WTC11 (cell line): ENCODE data around the gene EAF2. TPM values are rescaled to one million over a fixed set of nuclear protein-coding genes. Genes with fewer than 3 reads are reported as not detected.

ENCODE experiments used
- ATAC-seq: fragments of 200-7000 bp; cut with Tn5 transposase; 2 replicates; pipeline ENCODE4 v1.10.0; 2021; ENCODE audit warnings: mild to moderate bottlenecking, moderate library complexity
- CTCF ChIA-PET: fragments of 300-600 bp; sonication (Branson Sonifier 250); formaldehyde crosslinking; loops from one replicate; lab custom pipeline; 2021; ENCODE audit warnings: antibody characterized with exemption; lab: Charles Lee
- POLR2A ChIA-PET: fragments of 350-600 bp; sonication (Branson Sonifier 250); formaldehyde crosslinking; loops from one replicate; lab custom pipeline; 2021; ENCODE audit warnings: antibody characterized with exemption; lab: Charles Lee
- DNase-seq: peaks from one replicate; pipeline ENCODE4 v3.0.0; 2021; ENCODE audit warnings: low spot score
- H3K27ac Mint-ChIP-seq: 2 replicates; pipeline ENCODE4 v1.8.0; 2021; ENCODE audit warnings: mixed read lengths
- H3K27me3 Mint-ChIP-seq: 2 replicates; pipeline ENCODE4 v1.8.0; 2021; ENCODE audit warnings: low read depth, mild to moderate bottlenecking, moderate library complexity, mixed read lengths
- H3K36me3 Mint-ChIP-seq: 2 replicates; pipeline ENCODE4 v1.8.0; 2021; ENCODE audit warnings: mixed read lengths
- H3K4me1 Mint-ChIP-seq: 2 replicates; pipeline ENCODE4 v1.8.0; 2022; ENCODE audit warnings: mixed read lengths
- H3K4me3 Mint-ChIP-seq: 2 replicates; pipeline ENCODE4 v1.8.0; 2021; ENCODE audit warnings: mild to moderate bottlenecking, moderate library complexity, mixed read lengths
- H3K9me3 Mint-ChIP-seq: 2 replicates; pipeline ENCODE4 v1.8.0; 2021; ENCODE audit warnings: mixed read lengths
- ATF1 ChIP-seq: sonication (generic); formaldehyde crosslinking; IDR thresholded peaks from 2 replicates; pipeline ENCODE4 v1.8.1; 2023; ENCODE audit warnings: mild to moderate bottlenecking, moderate library complexity, missing genetic modification reagents
- CBFB ChIP-seq: sonication (generic); formaldehyde crosslinking; IDR thresholded peaks from 2 replicates; pipeline ENCODE4 v1.8.1; 2022; ENCODE audit warnings: mild to moderate bottlenecking, low read depth, missing genetic modification reagents
- CREB1 ChIP-seq: sonication (generic); formaldehyde crosslinking; IDR thresholded peaks from 2 replicates; pipeline ENCODE4 v1.8.0; 2023; ENCODE audit warnings: mild to moderate bottlenecking, missing genetic modification reagents
- ESRRA ChIP-seq: sonication (generic); formaldehyde crosslinking; IDR thresholded peaks from 2 replicates; pipeline ENCODE4 v1.8.1; 2022; ENCODE audit warnings: mild to moderate bottlenecking, missing genetic modification reagents, borderline replicate concordance
- HMGXB4 ChIP-seq: sonication (generic); formaldehyde crosslinking; IDR thresholded peaks from 2 replicates; pipeline ENCODE4 v1.8.1; 2023; ENCODE audit warnings: mild to moderate bottlenecking, moderate library complexity, missing genetic modification reagents
- JUN ChIP-seq: sonication (generic); formaldehyde crosslinking; IDR thresholded peaks from 2 replicates; pipeline ENCODE4 v1.8.0; 2023; ENCODE audit warnings: mild to moderate bottlenecking, missing genetic modification reagents
- KAT7 ChIP-seq: sonication (generic); formaldehyde crosslinking; IDR thresholded peaks from 2 replicates; pipeline ENCODE4 v1.8.1; 2023; ENCODE audit warnings: missing genetic modification reagents, mild to moderate bottlenecking, borderline replicate concordance
- NFE2L1 ChIP-seq: sonication (generic); formaldehyde crosslinking; IDR thresholded peaks from 2 replicates; pipeline ENCODE4 v1.8.1; 2023; ENCODE audit warnings: missing genetic modification reagents
- NFYB ChIP-seq: sonication (generic); formaldehyde crosslinking; conservative IDR thresholded peaks from 2 replicates; pipeline ENCODE4 v1.8.0; 2022; ENCODE audit warnings: low read depth, missing genetic modification reagents
- NR2C2 ChIP-seq: sonication (generic); formaldehyde crosslinking; IDR thresholded peaks from 2 replicates; pipeline ENCODE4 v1.8.0; 2022; ENCODE audit warnings: mild to moderate bottlenecking, missing genetic modification reagents
- NR3C1 ChIP-seq: sonication (generic); formaldehyde crosslinking; conservative IDR thresholded peaks from 2 replicates; pipeline ENCODE4 v1.8.1; 2023; ENCODE audit warnings: low read depth, mild to moderate bottlenecking, missing genetic modification reagents
- SOX15 ChIP-seq: fragments of 250-450 bp; sonication (Bioruptor Pico); IDR thresholded peaks from 2 replicates; pipeline ENCODE4 v1.9.0; 2021; ENCODE audit warnings: mild to moderate bottlenecking
- ZNF232 ChIP-seq: sonication (generic); formaldehyde crosslinking; IDR thresholded peaks from 2 replicates; pipeline ENCODE4 v1.8.0; 2022; ENCODE audit warnings: mild to moderate bottlenecking, missing genetic modification reagents
- ZNF396 ChIP-seq: fragments of 250-450 bp; sonication (Bioruptor Pico); IDR thresholded peaks from 2 replicates; pipeline ENCODE4 v1.8.0; 2021; ENCODE audit warnings: mild to moderate bottlenecking, moderate library complexity, borderline replicate concordance
- total RNA-seq: library from RNA; stranded (reverse); gene quantifications from 3 replicates; pipeline ENCODE4 v1.2.3, GENCODE V29; 2021
- TF ChIP-seq, protein P1 (sequence below): sonication (generic); formaldehyde crosslinking; IDR thresholded peaks from 2 replicates; pipeline ENCODE4 v1.8.1; 2022; ENCODE audit warnings: low read depth, mild to moderate bottlenecking, moderate library complexity, missing genetic modification reagents, borderline replicate concordance
- TF ChIP-seq, protein P2 (sequence below): sonication (generic); formaldehyde crosslinking; IDR thresholded peaks from 2 replicates; pipeline ENCODE4 v1.8.1; 2023; ENCODE audit warnings: mild to moderate bottlenecking, missing genetic modification reagents, moderate library complexity
- TF ChIP-seq, protein P3 (sequence below): sonication (generic); formaldehyde crosslinking; IDR thresholded peaks from 2 replicates; pipeline ENCODE4 v1.8.1; 2022; ENCODE audit warnings: mild to moderate bottlenecking, missing genetic modification reagents, moderate library complexity, borderline replicate concordance
- TF ChIP-seq, protein P4 (sequence below): fragments of 250-450 bp; sonication (Bioruptor Pico); conservative IDR thresholded peaks from 2 replicates; pipeline ENCODE4 v1.9.0; 2021; ENCODE audit warnings: mild to moderate bottlenecking
- TF ChIP-seq, protein P5 (sequence below): sonication (generic); formaldehyde crosslinking; IDR thresholded peaks from 2 replicates; pipeline ENCODE4 v1.8.0; 2023; ENCODE audit warnings: mild to moderate bottlenecking, missing genetic modification reagents
- TF ChIP-seq, protein P6 (sequence below): sonication (generic); formaldehyde crosslinking; conservative IDR thresholded peaks from 2 replicates; pipeline ENCODE4 v1.8.1; 2022; ENCODE audit warnings: mild to moderate bottlenecking, missing genetic modification reagents

Gene EAF2
- total RNA-seq, 1 experiment from 2014 or later = 5.3 TPM

DNA sequence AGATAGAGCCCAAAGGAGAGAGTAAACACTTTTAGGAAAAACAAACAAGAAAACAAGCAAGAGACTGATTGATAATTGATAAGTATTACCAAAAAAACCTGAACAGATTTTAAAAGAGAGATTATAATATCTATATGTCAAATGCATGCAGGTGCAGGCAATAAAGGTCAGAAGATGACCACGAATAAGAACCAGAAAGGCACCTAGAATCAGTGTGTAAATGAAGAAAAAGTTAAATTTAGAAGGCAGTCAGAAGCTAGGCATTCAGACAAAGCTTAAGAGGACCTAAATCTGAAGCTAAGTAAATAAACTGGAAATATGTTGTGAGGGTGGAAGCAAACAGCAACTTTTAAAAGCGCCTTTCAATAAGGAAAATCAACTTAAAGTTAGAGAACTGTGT, 16.4 kb upstream of the EAF2 start:
- no peak for ATAC-seq
- Mint-ChIP-seq H3K36me3 (peaks cover 33% of the 10 kb centered on the region), H3K9me3 (peaks cover 14% of the 10 kb centered on the region), H3K27ac (no peak overlapping the region), H3K4me3 (no peak overlapping the region), H3K27me3 (no peaks in the 10 kb centered on the region), H3K4me1 (no peaks in the 10 kb centered on the region)
- DNase-seq = no peak
- ChIA-PET POLR2A (no interaction called here), CTCF (no interaction called here)
- TF ChIP-seq NFYB (CRISPR knock-in tag) = no peak
- TF ChIP-seq KAT7 (CRISPR knock-in tag) = no peak
- no peak for TF ChIP-seq SOX15
- no peak for TF ChIP-seq CREB1 (CRISPR knock-in tag)
- TF ChIP-seq, protein P1, sequence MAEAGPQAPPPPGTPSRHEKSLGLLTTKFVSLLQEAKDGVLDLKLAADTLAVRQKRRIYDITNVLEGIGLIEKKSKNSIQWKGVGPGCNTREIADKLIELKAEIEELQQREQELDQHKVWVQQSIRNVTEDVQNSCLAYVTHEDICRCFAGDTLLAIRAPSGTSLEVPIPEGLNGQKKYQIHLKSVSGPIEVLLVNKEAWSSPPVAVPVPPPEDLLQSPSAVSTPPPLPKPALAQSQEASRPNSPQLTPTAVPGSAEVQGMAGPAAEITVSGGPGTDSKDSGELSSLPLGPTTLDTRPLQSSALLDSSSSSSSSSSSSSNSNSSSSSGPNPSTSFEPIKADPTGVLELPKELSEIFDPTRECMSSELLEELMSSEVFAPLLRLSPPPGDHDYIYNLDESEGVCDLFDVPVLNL (CRISPR knock-in tag) = no peak
- no peak for TF ChIP-seq JUN
- no peak for TF ChIP-seq NR3C1 (CRISPR knock-in tag)
- no peak for TF ChIP-seq HMGXB4
- TF ChIP-seq, protein P2, sequence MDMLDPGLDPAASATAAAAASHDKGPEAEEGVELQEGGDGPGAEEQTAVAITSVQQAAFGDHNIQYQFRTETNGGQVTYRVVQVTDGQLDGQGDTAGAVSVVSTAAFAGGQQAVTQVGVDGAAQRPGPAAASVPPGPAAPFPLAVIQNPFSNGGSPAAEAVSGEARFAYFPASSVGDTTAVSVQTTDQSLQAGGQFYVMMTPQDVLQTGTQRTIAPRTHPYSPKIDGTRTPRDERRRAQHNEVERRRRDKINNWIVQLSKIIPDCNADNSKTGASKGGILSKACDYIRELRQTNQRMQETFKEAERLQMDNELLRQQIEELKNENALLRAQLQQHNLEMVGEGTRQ (CRISPR knock-in tag) = no peak
- TF ChIP-seq NFE2L1 (CRISPR knock-in tag) = no peak
- TF ChIP-seq, protein P3, sequence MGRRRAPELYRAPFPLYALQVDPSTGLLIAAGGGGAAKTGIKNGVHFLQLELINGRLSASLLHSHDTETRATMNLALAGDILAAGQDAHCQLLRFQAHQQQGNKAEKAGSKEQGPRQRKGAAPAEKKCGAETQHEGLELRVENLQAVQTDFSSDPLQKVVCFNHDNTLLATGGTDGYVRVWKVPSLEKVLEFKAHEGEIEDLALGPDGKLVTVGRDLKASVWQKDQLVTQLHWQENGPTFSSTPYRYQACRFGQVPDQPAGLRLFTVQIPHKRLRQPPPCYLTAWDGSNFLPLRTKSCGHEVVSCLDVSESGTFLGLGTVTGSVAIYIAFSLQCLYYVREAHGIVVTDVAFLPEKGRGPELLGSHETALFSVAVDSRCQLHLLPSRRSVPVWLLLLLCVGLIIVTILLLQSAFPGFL (CRISPR knock-in tag) = no peak
- TF ChIP-seq, protein P4, sequence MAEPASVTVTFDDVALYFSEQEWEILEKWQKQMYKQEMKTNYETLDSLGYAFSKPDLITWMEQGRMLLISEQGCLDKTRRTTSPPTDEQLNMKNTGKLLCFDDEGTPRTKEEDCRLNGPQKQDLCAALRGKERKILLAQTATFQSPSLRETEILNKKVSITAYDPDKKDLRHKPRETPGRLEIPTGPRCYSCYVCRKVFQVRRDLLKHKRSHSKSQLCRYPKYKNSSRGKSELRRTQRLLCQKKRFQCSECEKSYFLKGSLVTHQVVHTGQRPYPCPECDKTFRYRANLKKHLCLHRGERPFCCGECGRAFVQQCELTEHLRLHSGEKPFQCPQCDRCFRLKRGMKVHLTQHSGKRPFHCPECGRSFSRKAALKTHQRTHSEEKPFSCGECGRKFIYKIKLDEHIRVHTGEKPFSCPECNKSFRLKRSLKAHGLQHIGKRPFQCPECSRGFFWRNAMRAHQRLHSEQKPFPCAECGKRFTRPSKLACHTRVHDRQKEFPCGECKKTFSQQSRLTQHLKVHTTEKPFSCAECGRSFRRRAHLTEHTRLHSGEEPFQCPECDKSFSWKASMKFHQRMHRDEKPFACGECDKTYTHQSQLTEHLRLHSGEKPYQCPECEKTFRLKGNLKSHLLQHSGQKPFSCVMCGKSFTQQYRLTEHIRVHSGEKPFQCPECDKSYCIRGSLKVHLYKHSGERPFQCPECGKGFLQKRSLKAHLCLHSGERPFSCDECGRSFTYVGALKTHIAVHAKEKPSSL (CRISPR knock-in tag) = no peak
- TF ChIP-seq ZNF396 (CRISPR knock-in tag) = no peak
- no peak for TF ChIP-seq ATF1
- TF ChIP-seq, protein P5, sequence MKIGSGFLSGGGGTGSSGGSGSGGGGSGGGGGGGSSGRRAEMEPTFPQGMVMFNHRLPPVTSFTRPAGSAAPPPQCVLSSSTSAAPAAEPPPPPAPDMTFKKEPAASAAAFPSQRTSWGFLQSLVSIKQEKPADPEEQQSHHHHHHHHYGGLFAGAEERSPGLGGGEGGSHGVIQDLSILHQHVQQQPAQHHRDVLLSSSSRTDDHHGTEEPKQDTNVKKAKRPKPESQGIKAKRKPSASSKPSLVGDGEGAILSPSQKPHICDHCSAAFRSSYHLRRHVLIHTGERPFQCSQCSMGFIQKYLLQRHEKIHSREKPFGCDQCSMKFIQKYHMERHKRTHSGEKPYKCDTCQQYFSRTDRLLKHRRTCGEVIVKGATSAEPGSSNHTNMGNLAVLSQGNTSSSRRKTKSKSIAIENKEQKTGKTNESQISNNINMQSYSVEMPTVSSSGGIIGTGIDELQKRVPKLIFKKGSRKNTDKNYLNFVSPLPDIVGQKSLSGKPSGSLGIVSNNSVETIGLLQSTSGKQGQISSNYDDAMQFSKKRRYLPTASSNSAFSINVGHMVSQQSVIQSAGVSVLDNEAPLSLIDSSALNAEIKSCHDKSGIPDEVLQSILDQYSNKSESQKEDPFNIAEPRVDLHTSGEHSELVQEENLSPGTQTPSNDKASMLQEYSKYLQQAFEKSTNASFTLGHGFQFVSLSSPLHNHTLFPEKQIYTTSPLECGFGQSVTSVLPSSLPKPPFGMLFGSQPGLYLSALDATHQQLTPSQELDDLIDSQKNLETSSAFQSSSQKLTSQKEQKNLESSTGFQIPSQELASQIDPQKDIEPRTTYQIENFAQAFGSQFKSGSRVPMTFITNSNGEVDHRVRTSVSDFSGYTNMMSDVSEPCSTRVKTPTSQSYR (CRISPR knock-in tag) = no peak
- TF ChIP-seq, protein P6, sequence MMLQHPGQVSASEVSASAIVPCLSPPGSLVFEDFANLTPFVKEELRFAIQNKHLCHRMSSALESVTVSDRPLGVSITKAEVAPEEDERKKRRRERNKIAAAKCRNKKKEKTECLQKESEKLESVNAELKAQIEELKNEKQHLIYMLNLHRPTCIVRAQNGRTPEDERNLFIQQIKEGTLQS (CRISPR knock-in tag) = no peak
- TF ChIP-seq ESRRA (CRISPR knock-in tag) = no peak
- TF ChIP-seq ZNF232 (CRISPR knock-in tag) = no peak
- no peak for TF ChIP-seq CBFB
- TF ChIP-seq NR2C2 (CRISPR knock-in tag) = no peak
